GM12873 (cell line): ENCODE data around the gene ATP11A.

Experiments
- CTCF ChIP-seq: IDR thresholded peaks from 2 replicates; pipeline ENCODE4 v1.5.1; 2012; ENCODE audit warnings: low read depth, mild to moderate bottlenecking, moderate library complexity, low read length, control low read depth; ENCODE audit not compliant: insufficient read depth; ENCODE audit errors: missing control alignments

ATP11A gene

GRCh38 chr13:112716461-112716820, 26.6 kb downstream of the ATP11A start:
- TF ChIP-seq CTCF, result no peak

GRCh38 chr13:112716841-112717520, 27.1 kb downstream of the ATP11A start:
- no peak for TF ChIP-seq CTCF

GRCh38 chr13:112718318-112718717, 28.5 kb downstream of the ATP11A start:
- no peak for TF ChIP-seq CTCF

GRCh38 chr13:112719016-112719415, 29.2 kb downstream of the ATP11A start:
- TF ChIP-seq CTCF, result no peak

GRCh38 chr13:112719556-112719955, 29.7 kb downstream of the ATP11A start:
- no peak for TF ChIP-seq CTCF

- no peak for TF ChIP-seq CTCF
These were observed 30.4 kb downstream of the ATP11A start for GRCh38 chr13:112720251-112720650.

- no peak for TF ChIP-seq CTCF
These were observed 31.0 kb downstream of the ATP11A start for GRCh38 chr13:112720814-112721197.
